Bronchial smooth muscle cell (primary cell): Measurements from ENCODE around the gene MMP26. TPM values are rescaled to one million over a fixed set of nuclear protein-coding genes. Genes with fewer than 3 reads are reported as not detected.

ENCODE experiments used
- total RNA-seq: library from RNA; depleted of rRNA; stranded (reverse); fragments of >200 nt; gene quantifications from 2 replicates; pipeline ENCODE4 v1.2.1, GENCODE V29; 2014

Gene MMP26
- not detected in 2 replicates for total RNA-seq

GRCh38 chr11:4704054-4704789 lies at the start of gene MMP26:
MMP26 (plus strand) TSS chr11:4704784.

GRCh38 chr11:4697585-4697984 lies 7.0 kb upstream of the MMP26 start, which contains the start of gene OR51E2:
OR51E2 (minus strand) TSS chr11:4697853; CDS start chr11:4682711, 15,142 bp downstream.

Other genes starting within 250 kb of the MMP26 start
- gene OR52K1, start 222.1 kb upstream of the MMP26 start, total RNA-seq = under 0.01 TPM in 1 of 2 replicates, not detected in the other
- gene OR52M1, start 159.6 kb upstream of the MMP26 start, total RNA-seq = not detected in 2 replicates
- not detected in 2 replicates for gene OR52I2, start 123.0 kb upstream of the MMP26 start, total RNA-seq
- not detected in 2 replicates for gene OR52I1, start 110.7 kb upstream of the MMP26 start, total RNA-seq
- 7.9 and 10.5 TPM in 2 replicates for gene TRIM68, start 96.6 kb upstream of the MMP26 start, total RNA-seq
- gene OR51D1, start 67.3 kb upstream of the MMP26 start, total RNA-seq = not detected in 2 replicates
- not detected in 2 replicates for gene OR51E1, start 60.8 kb upstream of the MMP26 start, total RNA-seq
- under 0.01 TPM in 1 of 2 replicates, not detected in the other for gene OR51E2, start 6.9 kb upstream of the MMP26 start, total RNA-seq
- gene OR51F1, start 65.2 kb downstream of the MMP26 start, total RNA-seq = not detected in 2 replicates
- gene OR52R1, start 99.6 kb downstream of the MMP26 start, total RNA-seq = not detected in 2 replicates
- not detected in 2 replicates for gene OR51F2, start 116.5 kb downstream of the MMP26 start, total RNA-seq
- not detected in 2 replicates for gene OR51S1, start 144.4 kb downstream of the MMP26 start, total RNA-seq
- gene OR51T1, start 177.1 kb downstream of the MMP26 start, total RNA-seq = not detected in 2 replicates
- not detected in 2 replicates for gene OR51A7, start 199.0 kb downstream of the MMP26 start, total RNA-seq
- not detected in 2 replicates for gene OR51G2, start 214.6 kb downstream of the MMP26 start, total RNA-seq
- not detected in 2 replicates for gene OR51G1, start 219.6 kb downstream of the MMP26 start, total RNA-seq
- not detected in 2 replicates for gene OR51A4, start 242.8 kb downstream of the MMP26 start, total RNA-seq